GM23338 (cell line): ENCODE measurements around the gene SEZ6L. TPM values are rescaled to one million over a fixed set of nuclear protein-coding genes. Genes with fewer than 3 reads are reported as not detected.

Experiments used
- ATAC-seq: fragments of 200-7000 bp; cut with Tn5 transposase; 3 replicates; pipeline ENCODE4 v1.9.1; 2020
- DNase-seq: peaks from one replicate; pipeline ENCODE4 v3.0.0-alpha.2; 2015; ENCODE audit warnings: low spot score
- H2AFZ ChIP-seq: fragments of 200-600 bp; sonication (generic); 2 replicates; pipeline ENCODE4 v1.8.0; 2016; ENCODE audit warnings: antibody characterized with exemption, mild to moderate bottlenecking, moderate library complexity
- H3F3A ChIP-seq: fragments of 200-600 bp; sonication (generic); replicated peaks from 2 replicates; pipeline ENCODE4 v1.8.0; 2017; ENCODE audit warnings: antibody characterized with exemption, mixed run types, low read depth
- H3K27ac ChIP-seq: fragments of 200-600 bp; sonication (generic); 2 replicates; pipeline ENCODE4 v1.6.1; 2016; ENCODE audit warnings: low read depth
- H3K27me3 ChIP-seq: fragments of 200-600 bp; sonication (generic); 2 replicates; pipeline ENCODE4 v1.8.0; 2016; ENCODE audit warnings: mild to moderate bottlenecking, mixed run types, moderate library complexity; ENCODE audit not compliant: insufficient read depth
- H3K36me3 ChIP-seq: fragments of 200-600 bp; sonication (generic); 2 replicates; pipeline ENCODE4 v1.8.0; 2016; ENCODE audit warnings: mild to moderate bottlenecking; ENCODE audit not compliant: insufficient read depth
- H3K4me1 ChIP-seq: fragments of 200-600 bp; sonication (generic); 2 replicates; pipeline ENCODE4 v1.8.0; 2016; ENCODE audit warnings: mild to moderate bottlenecking, moderate library complexity; ENCODE audit not compliant: insufficient read depth
- H3K4me2 ChIP-seq: fragments of 200-600 bp; sonication (generic); 2 replicates; pipeline ENCODE4 v1.7.1; 2017; ENCODE audit warnings: mixed run types
- H3K4me3 ChIP-seq: fragments of 200-600 bp; sonication (generic); 2 replicates; pipeline ENCODE4 v1.6.1; 2016; ENCODE audit warnings: mixed run types
- H3K79me2 ChIP-seq: fragments of 200-600 bp; sonication (generic); replicated peaks from 2 replicates; pipeline ENCODE4 v1.8.0; 2017; ENCODE audit warnings: mild to moderate bottlenecking; ENCODE audit not compliant: insufficient read depth
- H3K9me2 ChIP-seq: fragments of 200-600 bp; sonication (generic); 2 replicates; pipeline ENCODE4 v1.8.0; 2017; ENCODE audit not compliant: insufficient read depth
- H4K20me1 ChIP-seq: fragments of 200-600 bp; sonication (generic); replicated peaks from 2 replicates; pipeline ENCODE4 v1.8.0; 2017; ENCODE audit warnings: mild to moderate bottlenecking; ENCODE audit not compliant: insufficient read depth
- H3K27ac Mint-ChIP-seq: 2 replicates; pipeline ENCODE4 v1.8.0; 2020; ENCODE audit warnings: inconsistent platforms, mild to moderate bottlenecking, moderate library complexity, mixed read lengths
- H3K27me3 Mint-ChIP-seq: 3 replicates; pipeline ENCODE4 v1.8.0; 2022; ENCODE audit warnings: low read depth, mild to moderate bottlenecking, moderate library complexity, mixed read lengths, inconsistent platforms; ENCODE audit not compliant: insufficient read depth, poor library complexity
- H3K36me3 Mint-ChIP-seq: 3 replicates; pipeline ENCODE4 v1.8.0; 2021; ENCODE audit warnings: low read depth, mild to moderate bottlenecking, inconsistent platforms, moderate library complexity, mixed read lengths
- H3K4me1 Mint-ChIP-seq: 3 replicates; pipeline ENCODE4 v1.8.0; 2020; ENCODE audit warnings: mild to moderate bottlenecking, inconsistent platforms, mixed read lengths
- H3K4me3 Mint-ChIP-seq: 3 replicates; pipeline ENCODE4 v1.8.0; 2021; ENCODE audit warnings: moderate library complexity, mild to moderate bottlenecking, inconsistent platforms, mixed read lengths
- H3K9me3 Mint-ChIP-seq: 3 replicates; pipeline ENCODE4 v1.8.0; 2020; ENCODE audit warnings: moderate library complexity, mild to moderate bottlenecking, inconsistent platforms, mixed read lengths
- CREB1 ChIP-seq: fragments of 250-450 bp; sonication (Bioruptor Pico); IDR thresholded peaks from 2 replicates; pipeline ENCODE4 v1.5.0; 2020; ENCODE audit warnings: low read depth, mild to moderate bottlenecking, moderate library complexity
- CTCF ChIP-seq, 2 experiments: fragments of 200-600 bp in 1 of 2; sonication (generic) in 1 of 2; conservative IDR thresholded peaks; 2 replicates each; pipeline versions ENCODE4 v1.5.1 to v1.6.1; 2016 to 2017; ENCODE audit warnings: antibody characterized with exemption in 2 of 2, low read depth in 2 of 2, mild to moderate bottlenecking in 2 of 2, moderate library complexity in 1 of 2
- EZH2 ChIP-seq: fragments of 200-600 bp; sonication (generic); IDR thresholded peaks from one replicate; pipeline ENCODE4 v1.8.0; 2017; ENCODE audit warnings: antibody characterized with exemption, mild to moderate bottlenecking, low read depth; ENCODE audit not compliant: unreplicated experiment
- EZH2phosphoT487 ChIP-seq: fragments of 200-600 bp; sonication (generic); IDR thresholded peaks from one replicate; pipeline ENCODE4 v1.8.1; 2018; ENCODE audit warnings: antibody characterized with exemption; ENCODE audit not compliant: unreplicated experiment
- JUNB ChIP-seq: IDR thresholded peaks from one replicate; pipeline ENCODE4 v1.6.1; 2016; ENCODE audit warnings: antibody characterized with exemption; ENCODE audit not compliant: unreplicated experiment
- NANOG ChIP-seq: IDR thresholded peaks from 2 replicates; pipeline ENCODE4 v1.6.1; 2016; ENCODE audit warnings: antibody characterized with exemption, borderline replicate concordance
- POLR2AphosphoS5 ChIP-seq: IDR thresholded peaks from 2 replicates; pipeline ENCODE4 v1.6.1; 2016; ENCODE audit warnings: antibody characterized with exemption, low read depth
- REST ChIP-seq: IDR thresholded peaks from one replicate; pipeline ENCODE4 v1.6.1; 2018; ENCODE audit warnings: antibody characterized with exemption; ENCODE audit not compliant: unreplicated experiment
- STAT1 ChIP-seq: IDR thresholded peaks from one replicate; pipeline ENCODE4 v1.6.1; 2016; ENCODE audit warnings: antibody characterized with exemption; ENCODE audit not compliant: unreplicated experiment
- ZNF114 ChIP-seq: fragments of 250-450 bp; sonication (Bioruptor Pico); IDR thresholded peaks from 2 replicates; pipeline ENCODE4 v1.5.0; 2020; ENCODE audit warnings: mild to moderate bottlenecking, moderate library complexity
- ZNF331 ChIP-seq: fragments of 250-450 bp; sonication (Bioruptor Pico); IDR thresholded peaks from 2 replicates; pipeline ENCODE4 v1.5.0; 2020; ENCODE audit warnings: low read depth, mild to moderate bottlenecking, moderate library complexity
- polyA plus RNA-seq: library from polyadenylated mRNA; unstranded; fragments of >200 nt; fragmentation: Nextera tagmentation; extraction: Ambion mirVana; gene quantifications from 2 replicates; pipeline ENCODE4 v1.2.1, GENCODE V29; 2016
- total RNA-seq: library from RNA; depleted of rRNA; stranded (reverse); fragments of >200 nt; shearing (Covaris generic); gene quantifications from 2 replicates; pipeline ENCODE4 v1.2.3, GENCODE V29; 2014
- TF ChIP-seq, protein P1 (sequence below): fragments of 250-450 bp; sonication (Bioruptor Pico); IDR thresholded peaks from 2 replicates; pipeline ENCODE4 v1.5.0; 2020; ENCODE audit warnings: mild to moderate bottlenecking, moderate library complexity
- TF ChIP-seq, protein P2 (sequence below): IDR thresholded peaks from 2 replicates; pipeline ENCODE4 v1.6.1; 2016; ENCODE audit warnings: antibody characterized with exemption

The SEZ6L gene
- total and polyA plus RNA-seq, 2 experiments from 2014 or later = 0.13 to 0.24 TPM

DNA sequence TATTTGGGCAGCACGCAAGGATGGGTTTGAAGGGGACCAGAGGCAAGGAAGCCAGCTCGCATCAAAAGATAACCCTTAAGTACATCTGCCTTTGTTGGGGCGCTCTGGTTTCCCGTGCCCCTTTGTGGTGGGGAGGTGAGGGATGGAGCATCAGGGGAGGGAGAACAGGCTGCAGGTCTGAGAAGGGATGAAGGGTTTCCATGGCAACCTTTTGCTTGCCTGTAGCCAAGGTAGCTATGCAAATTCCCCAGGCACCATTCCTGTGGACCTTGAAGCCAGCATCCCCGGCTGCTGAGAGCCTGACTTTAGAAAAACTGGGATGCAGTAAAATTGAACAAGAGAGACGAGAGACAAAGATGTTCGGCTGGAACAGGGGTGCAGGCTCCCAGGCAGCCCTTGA is 75.7 kb downstream of the SEZ6L start:
- Mint-ChIP-seq H3K27me3 (peaks cover 6% of the 10 kb centered on the region), H3K4me3 (no peak overlapping the region), H3K9me3 (peaks cover 3% of the 10 kb centered on the region; the same call in 1 of the 3 replicates), H3K27ac (no peak overlapping the region), H3K4me1 (no peaks in the 10 kb centered on the region), H3K36me3 (no peaks in the 10 kb centered on the region)
- Histone ChIP-seq H3K4me3 (no peak overlapping the region), H3K9me2 (no peaks in the 10 kb centered on the region), H3F3A (no peaks in the 10 kb centered on the region), H4K20me1 (no peaks in the 10 kb centered on the region; the same call in 1 of the 2 replicates), H3K79me2 (no peaks in the 10 kb centered on the region), H2AFZ (no peak overlapping the region), H3K36me3 (no peaks in the 10 kb centered on the region), H3K4me1 (no peaks in the 10 kb centered on the region), H3K4me2 (no peak overlapping the region), H3K27ac (no peak overlapping the region), H3K27me3 (no peaks in the 10 kb centered on the region)
- TF ChIP-seq REST = no peak
- no peak for TF ChIP-seq JUNB
- no peak for TF ChIP-seq CTCF (conservative IDR thresholded peaks at IDR 0.05; ENCODE audit: low read depth in 2 of 2)
- TF ChIP-seq, protein P1, sequence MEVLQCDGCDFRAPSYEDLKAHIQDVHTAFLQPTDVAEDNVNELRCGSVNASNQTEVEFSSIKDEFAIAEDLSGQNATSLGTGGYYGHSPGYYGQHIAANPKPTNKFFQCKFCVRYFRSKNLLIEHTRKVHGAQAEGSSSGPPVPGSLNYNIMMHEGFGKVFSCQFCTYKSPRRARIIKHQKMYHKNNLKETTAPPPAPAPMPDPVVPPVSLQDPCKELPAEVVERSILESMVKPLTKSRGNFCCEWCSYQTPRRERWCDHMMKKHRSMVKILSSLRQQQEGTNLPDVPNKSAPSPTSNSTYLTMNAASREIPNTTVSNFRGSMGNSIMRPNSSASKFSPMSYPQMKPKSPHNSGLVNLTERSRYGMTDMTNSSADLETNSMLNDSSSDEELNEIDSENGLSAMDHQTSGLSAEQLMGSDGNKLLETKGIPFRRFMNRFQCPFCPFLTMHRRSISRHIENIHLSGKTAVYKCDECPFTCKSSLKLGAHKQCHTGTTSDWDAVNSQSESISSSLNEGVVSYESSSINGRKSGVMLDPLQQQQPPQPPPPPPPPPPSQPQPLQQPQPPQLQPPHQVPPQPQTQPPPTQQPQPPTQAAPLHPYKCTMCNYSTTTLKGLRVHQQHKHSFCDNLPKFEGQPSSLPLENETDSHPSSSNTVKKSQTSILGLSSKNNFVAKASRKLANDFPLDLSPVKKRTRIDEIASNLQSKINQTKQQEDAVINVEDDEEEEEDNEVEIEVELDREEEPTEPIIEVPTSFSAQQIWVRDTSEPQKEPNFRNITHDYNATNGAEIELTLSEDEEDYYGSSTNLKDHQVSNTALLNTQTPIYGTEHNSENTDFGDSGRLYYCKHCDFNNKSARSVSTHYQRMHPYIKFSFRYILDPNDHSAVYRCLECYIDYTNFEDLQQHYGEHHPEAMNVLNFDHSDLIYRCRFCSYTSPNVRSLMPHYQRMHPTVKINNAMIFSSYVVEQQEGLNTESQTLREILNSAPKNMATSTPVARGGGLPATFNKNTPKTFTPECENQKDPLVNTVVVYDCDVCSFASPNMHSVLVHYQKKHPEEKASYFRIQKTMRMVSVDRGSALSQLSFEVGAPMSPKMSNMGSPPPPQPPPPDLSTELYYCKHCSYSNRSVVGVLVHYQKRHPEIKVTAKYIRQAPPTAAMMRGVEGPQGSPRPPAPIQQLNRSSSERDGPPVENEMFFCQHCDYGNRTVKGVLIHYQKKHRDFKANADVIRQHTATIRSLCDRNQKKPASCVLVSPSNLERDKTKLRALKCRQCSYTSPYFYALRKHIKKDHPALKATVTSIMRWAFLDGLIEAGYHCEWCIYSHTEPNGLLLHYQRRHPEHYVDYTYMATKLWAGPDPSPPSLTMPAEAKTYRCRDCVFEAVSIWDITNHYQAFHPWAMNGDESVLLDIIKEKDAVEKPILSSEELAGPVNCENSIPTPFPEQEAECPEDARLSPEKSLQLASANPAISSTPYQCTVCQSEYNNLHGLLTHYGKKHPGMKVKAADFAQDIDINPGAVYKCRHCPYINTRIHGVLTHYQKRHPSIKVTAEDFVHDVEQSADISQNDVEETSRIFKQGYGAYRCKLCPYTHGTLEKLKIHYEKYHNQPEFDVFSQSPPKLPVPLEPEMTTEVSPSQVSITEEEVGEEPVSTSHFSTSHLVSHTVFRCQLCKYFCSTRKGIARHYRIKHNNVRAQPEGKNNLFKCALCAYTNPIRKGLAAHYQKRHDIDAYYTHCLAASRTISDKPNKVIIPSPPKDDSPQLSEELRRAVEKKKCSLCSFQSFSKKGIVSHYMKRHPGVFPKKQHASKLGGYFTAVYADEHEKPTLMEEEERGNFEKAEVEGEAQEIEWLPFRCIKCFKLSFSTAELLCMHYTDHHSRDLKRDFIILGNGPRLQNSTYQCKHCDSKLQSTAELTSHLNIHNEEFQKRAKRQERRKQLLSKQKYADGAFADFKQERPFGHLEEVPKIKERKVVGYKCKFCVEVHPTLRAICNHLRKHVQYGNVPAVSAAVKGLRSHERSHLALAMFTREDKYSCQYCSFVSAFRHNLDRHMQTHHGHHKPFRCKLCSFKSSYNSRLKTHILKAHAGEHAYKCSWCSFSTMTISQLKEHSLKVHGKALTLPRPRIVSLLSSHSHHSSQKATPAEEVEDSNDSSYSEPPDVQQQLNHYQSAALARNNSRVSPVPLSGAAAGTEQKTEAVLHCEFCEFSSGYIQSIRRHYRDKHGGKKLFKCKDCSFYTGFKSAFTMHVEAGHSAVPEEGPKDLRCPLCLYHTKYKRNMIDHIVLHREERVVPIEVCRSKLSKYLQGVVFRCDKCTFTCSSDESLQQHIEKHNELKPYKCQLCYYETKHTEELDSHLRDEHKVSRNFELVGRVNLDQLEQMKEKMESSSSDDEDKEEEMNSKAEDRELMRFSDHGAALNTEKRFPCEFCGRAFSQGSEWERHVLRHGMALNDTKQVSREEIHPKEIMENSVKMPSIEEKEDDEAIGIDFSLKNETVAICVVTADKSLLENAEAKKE (CRISPR knock-in tag) = no peak
- no peak for TF ChIP-seq ZNF114 (CRISPR knock-in tag)
- TF ChIP-seq CREB1 (CRISPR knock-in tag) = no peak
- no peak for TF ChIP-seq EZH2phosphoT487
- TF ChIP-seq STAT1 = no peak
- no peak for TF ChIP-seq EZH2
- TF ChIP-seq, protein P2, sequence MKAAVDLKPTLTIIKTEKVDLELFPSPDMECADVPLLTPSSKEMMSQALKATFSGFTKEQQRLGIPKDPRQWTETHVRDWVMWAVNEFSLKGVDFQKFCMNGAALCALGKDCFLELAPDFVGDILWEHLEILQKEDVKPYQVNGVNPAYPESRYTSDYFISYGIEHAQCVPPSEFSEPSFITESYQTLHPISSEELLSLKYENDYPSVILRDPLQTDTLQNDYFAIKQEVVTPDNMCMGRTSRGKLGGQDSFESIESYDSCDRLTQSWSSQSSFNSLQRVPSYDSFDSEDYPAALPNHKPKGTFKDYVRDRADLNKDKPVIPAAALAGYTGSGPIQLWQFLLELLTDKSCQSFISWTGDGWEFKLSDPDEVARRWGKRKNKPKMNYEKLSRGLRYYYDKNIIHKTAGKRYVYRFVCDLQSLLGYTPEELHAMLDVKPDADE = no peak
- TF ChIP-seq ZNF331 (CRISPR knock-in tag) = no peak
- TF ChIP-seq NANOG = no peak
- TF ChIP-seq POLR2AphosphoS5 = no peak
- DNase-seq (peak; percentile 72), ATAC-seq (peak; percentile 67)
